Measurements from ENCODE around the gene UBE3B.

The UBE3B gene

GRCh38 chr12:109553906-109554500 is 76.6 kb downstream of the UBE3B start:
- H3K9me3 Mint-ChIP-seq = no peaks in the 10 kb centered on the region
- peak overlapping the region in 1 of 2 donors; percentile 85 for H3K27ac Mint-ChIP-seq
- no peaks in the 10 kb centered on the region for H3K36me3 Mint-ChIP-seq (ENCODE audit: insufficient read depth)
- ATAC-seq (replicated peaks) (no peak), DNase-seq (no peak)
- H3K4me3 Mint-ChIP-seq = no peak overlapping the region
- H3K4me1 Mint-ChIP-seq (ENCODE audit: low read depth in 2 of 2) = peaks cover 3 to 5% of the 10 kb centered on the region in 2 donors
- H3K27me3 Mint-ChIP-seq = peaks cover 0 to 11% of the 10 kb centered on the region in 2 donors

GRCh38 chr12:109554761-109555160 is 77.3 kb downstream of the UBE3B start:
- Mint-ChIP-seq H3K27ac (no peak overlapping the region), H3K4me1 (ENCODE audit: low read depth in 2 of 2) (peaks cover 3% of the 10 kb centered on the region in 2 donors), H3K36me3 (ENCODE audit: insufficient read depth) (no peaks in the 10 kb centered on the region), H3K27me3 (peaks cover 0 to 9% of the 10 kb centered on the region in 2 donors), H3K9me3 (no peaks in the 10 kb centered on the region), H3K4me3 (no peak overlapping the region)
- DNase-seq = no peak
- no peak for ATAC-seq (replicated peaks)

- Mint-ChIP-seq H3K4me1 (ENCODE audit: low read depth in 2 of 2) (peaks cover 0 to 3% of the 10 kb centered on the region in 2 donors), H3K27ac (no peak overlapping the region), H3K27me3 (no peaks in the 10 kb centered on the region), H3K4me3 (no peak overlapping the region), H3K36me3 (ENCODE audit: insufficient read depth) (no peaks in the 10 kb centered on the region), H3K9me3 (no peaks in the 10 kb centered on the region)
- DNase-seq = no peak
- no peak for ATAC-seq (replicated peaks)
These were observed 78.2 kb downstream of the UBE3B start for GRCh38 chr12:109555431-109556315.

GRCh38 chr12:109557200-109557599 is 79.8 kb downstream of the UBE3B start:
- no peak for DNase-seq
- Mint-ChIP-seq H3K27ac (no peak overlapping the region), H3K27me3 (no peaks in the 10 kb centered on the region), H3K4me1 (ENCODE audit: low read depth in 2 of 2) (peaks cover 0 to 3% of the 10 kb centered on the region in 2 donors), H3K4me3 (no peak overlapping the region), H3K9me3 (no peaks in the 10 kb centered on the region), H3K36me3 (ENCODE audit: insufficient read depth) (peaks cover 2% of the 10 kb centered on the region)
- ATAC-seq (replicated peaks) = no peak

GRCh38 chr12:109557805-109558204 is 80.4 kb downstream of the UBE3B start:
- H3K36me3 Mint-ChIP-seq (ENCODE audit: insufficient read depth) = peaks cover 2% of the 10 kb centered on the region
- no peak overlapping the region for H3K27ac Mint-ChIP-seq
- H3K4me3 Mint-ChIP-seq = no peak overlapping the region
- H3K9me3 Mint-ChIP-seq = no peaks in the 10 kb centered on the region
- DNase-seq (no peak), ATAC-seq (replicated peaks) (no peak)
- H3K27me3 Mint-ChIP-seq = no peaks in the 10 kb centered on the region
- H3K4me1 Mint-ChIP-seq (ENCODE audit: low read depth in 2 of 2) = no peaks in the 10 kb centered on the region

GRCh38 chr12:109558374-109559199 is 81.2 kb downstream of the UBE3B start:
- ATAC-seq (replicated peaks) = no peak

GRCh38 chr12:109559200-109559505 is 81.7 kb downstream of the UBE3B start:
- H3K36me3 Mint-ChIP-seq (ENCODE audit: insufficient read depth) = peaks cover 2% of the 10 kb centered on the region

More at GRCh38 chr12:109558374-109559199, 81.2 kb downstream of the UBE3B start:
- Mint-ChIP-seq H3K27ac (no peak overlapping the region), H3K4me1 (ENCODE audit: low read depth in 2 of 2) (no peaks in the 10 kb centered on the region), H3K27me3 (no peaks in the 10 kb centered on the region), H3K4me3 (no peak overlapping the region), H3K9me3 (no peaks in the 10 kb centered on the region), H3K36me3 (ENCODE audit: insufficient read depth) (peaks cover 2% of the 10 kb centered on the region)
- no peak for DNase-seq

GRCh38 chr12:109559601-109560000 is 82.2 kb downstream of the UBE3B start:
- H3K27me3 Mint-ChIP-seq = no peaks in the 10 kb centered on the region
- no peak for ATAC-seq (replicated peaks)
- H3K9me3 Mint-ChIP-seq = no peaks in the 10 kb centered on the region
- no peak for DNase-seq
- no peak overlapping the region for H3K27ac Mint-ChIP-seq
- peaks cover 2% of the 10 kb centered on the region for H3K36me3 Mint-ChIP-seq (ENCODE audit: insufficient read depth)
- no peak overlapping the region for H3K4me3 Mint-ChIP-seq
- no peaks in the 10 kb centered on the region for H3K4me1 Mint-ChIP-seq (ENCODE audit: low read depth in 2 of 2)

More at GRCh38 chr12:109559200-109559505, 81.7 kb downstream of the UBE3B start:
- Mint-ChIP-seq H3K27me3 (no peaks in the 10 kb centered on the region), H3K27ac (no peak overlapping the region), H3K4me3 (no peak overlapping the region), H3K4me1 (ENCODE audit: low read depth in 2 of 2) (no peaks in the 10 kb centered on the region), H3K9me3 (no peaks in the 10 kb centered on the region)
- no peak for DNase-seq
- ATAC-seq (replicated peaks) = no peak

GRCh38 chr12:109560867-109561710 is 83.7 kb downstream of the UBE3B start:
- no peaks in the 10 kb centered on the region for H3K9me3 Mint-ChIP-seq
- ATAC-seq (replicated peaks) (no peak), DNase-seq (no peak)
- H3K27ac Mint-ChIP-seq = no peak overlapping the region
- no peaks in the 10 kb centered on the region for H3K4me1 Mint-ChIP-seq (ENCODE audit: low read depth in 2 of 2)
- no peak overlapping the region for H3K4me3 Mint-ChIP-seq
- no peaks in the 10 kb centered on the region for H3K27me3 Mint-ChIP-seq
- H3K36me3 Mint-ChIP-seq (ENCODE audit: insufficient read depth) = peaks cover 2% of the 10 kb centered on the region

GRCh38 chr12:109561711-109562030 is 84.2 kb downstream of the UBE3B start:
- peaks cover 6% of the 10 kb centered on the region for H3K36me3 Mint-ChIP-seq (ENCODE audit: insufficient read depth)
- H3K4me3 Mint-ChIP-seq = no peak overlapping the region
- DNase-seq (no peak), ATAC-seq (replicated peaks) (no peak)
- H3K27me3 Mint-ChIP-seq = no peaks in the 10 kb centered on the region
- no peak overlapping the region for H3K27ac Mint-ChIP-seq
- no peaks in the 10 kb centered on the region for H3K4me1 Mint-ChIP-seq (ENCODE audit: low read depth in 2 of 2)
- H3K9me3 Mint-ChIP-seq = no peaks in the 10 kb centered on the region

GRCh38 chr12:109562871-109563270 is 85.4 kb downstream of the UBE3B start:
- Mint-ChIP-seq H3K9me3 (no peaks in the 10 kb centered on the region), H3K4me1 (ENCODE audit: low read depth in 2 of 2) (no peaks in the 10 kb centered on the region), H3K4me3 (no peak overlapping the region), H3K27me3 (no peaks in the 10 kb centered on the region), H3K36me3 (ENCODE audit: insufficient read depth) (peaks cover 15% of the 10 kb centered on the region), H3K27ac (no peak overlapping the region)
- no peak for ATAC-seq (replicated peaks)
- DNase-seq = no peak

GRCh38 chr12:109563291-109564284 is 86.2 kb downstream of the UBE3B start:
- no peak overlapping the region for H3K27ac Mint-ChIP-seq
- peaks cover 15% of the 10 kb centered on the region for H3K36me3 Mint-ChIP-seq (ENCODE audit: insufficient read depth)
- no peak for ATAC-seq (replicated peaks)
- no peak for DNase-seq
- no peaks in the 10 kb centered on the region for H3K4me1 Mint-ChIP-seq (ENCODE audit: low read depth in 2 of 2)
- H3K9me3 Mint-ChIP-seq = no peaks in the 10 kb centered on the region
- no peaks in the 10 kb centered on the region for H3K27me3 Mint-ChIP-seq
- H3K4me3 Mint-ChIP-seq = no peak overlapping the region
